ENCODE data around the gene C13orf46. TPM values are rescaled to one million over a fixed set of nuclear protein-coding genes. Genes with fewer than 3 reads are reported as not detected.

Gene C13orf46
- total and polyA plus RNA-seq, 2 of the 8 experiments (the other 6 are each of a cell fraction or from before 2014, with no cell fraction given): 0.23 to 0.28 TPM

DNA sequence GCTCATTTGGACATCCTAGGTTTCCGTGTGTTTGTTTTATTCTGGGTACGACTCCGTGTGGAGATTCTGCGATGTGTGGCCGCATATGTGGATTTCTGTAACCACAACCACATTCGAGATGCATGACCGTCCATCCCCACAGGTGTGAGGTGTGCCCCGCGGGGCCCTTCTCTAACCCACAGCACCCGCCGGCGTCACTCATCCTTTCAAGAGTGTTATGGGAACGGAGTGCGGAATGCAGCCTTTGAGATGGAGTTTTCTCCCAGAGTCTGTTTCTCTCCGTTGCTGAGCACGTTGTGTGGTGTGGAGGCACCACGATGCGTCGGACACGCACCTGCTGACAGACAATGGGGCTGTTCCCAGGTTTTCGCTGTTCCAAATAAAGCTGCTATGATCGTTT is 40.0 kb downstream of the C13orf46 start:
- Histone ChIP-seq H3K4ac (replicated peaks; ENCODE audit: insufficient read length, low read depth, low read length) (no peak overlapping the region), H3K23ac (ENCODE audit: insufficient read length) (no peak overlapping the region), H3K18ac (ENCODE audit: extremely low read depth, low read length) (no peak overlapping the region), H3K4me1 (replicated peaks in 1 of 4; ENCODE audit: control insufficient read depth in 3 of 4, insufficient read depth in 4 of 4, low read length in 3 of 4) (peaks cover 0 to 2% (median 0%) of the 10 kb centered on the region in 4 experiments; a peak in 3 of 7 replicates), H3K9me3 (ENCODE audit: insufficient read depth in 2 of 2, low read depth in 1 of 2, low read length in 1 of 2) (no peaks in the 10 kb centered on the region), H4K91ac (replicated peaks; ENCODE audit: insufficient read length, low read length) (no peak overlapping the region), H2BK20ac (ENCODE audit: low read length) (no peak overlapping the region), H4K20me1 (replicated peaks in 1 of 2; ENCODE audit: control insufficient read depth in 1 of 2, insufficient read depth in 2 of 2, low read length in 2 of 2) (no peaks in the 10 kb centered on the region), H3K14ac (ENCODE audit: insufficient read length) (no peak overlapping the region), H2BK15ac (ENCODE audit: low read length) (no peak overlapping the region), H3K4me2 (ENCODE audit: insufficient read depth in 1 of 2, low read depth in 2 of 2, low read length in 2 of 2) (no peak overlapping the region), H2BK120ac (replicated peaks; ENCODE audit: low read depth, low read length) (no peak overlapping the region), H4K5ac (ENCODE audit: insufficient read length, low read depth, low read length) (no peak overlapping the region), H3K36me3 (ENCODE audit: control insufficient read depth in 2 of 4, insufficient read depth in 4 of 4, low read length in 3 of 4) (no peaks in the 10 kb centered on the region), H3K23me2 (ENCODE audit: low read depth, low read length) (no peaks in the 10 kb centered on the region), H2AFZ (ENCODE audit: low read length) (no peak overlapping the region), H3K4me3 (ENCODE audit: extremely low read depth in 1 of 4, insufficient read depth in 2 of 4, low read depth in 3 of 4, low read length in 4 of 4) (no peak overlapping the region), H3K27ac (ENCODE audit: low read depth, low read length) (no peak overlapping the region), H4K8ac (ENCODE audit: extremely low read depth, insufficient read depth, low read length) (no peak overlapping the region), H3K79me2 (ENCODE audit: control insufficient read depth in 1 of 2, insufficient read depth in 2 of 2, low read length in 2 of 2) (no peaks in the 10 kb centered on the region), H2AK5ac (ENCODE audit: low read depth, low read length) (no peak overlapping the region), H2BK12ac (ENCODE audit: low read depth, low read length) (no peak overlapping the region), H3K27me3 (replicated peaks in 1 of 4; ENCODE audit: control insufficient read depth in 3 of 4, extremely low read depth in 1 of 4, insufficient read depth in 3 of 4, low read length in 3 of 4) (no peaks in the 10 kb centered on the region; a peak in 1 of 7 replicates), H2BK5ac (ENCODE audit: low read depth, low read length) (no peak overlapping the region), H3K56ac (replicated peaks; ENCODE audit: insufficient read length, low read depth, low read length) (no peak overlapping the region), H3K79me1 (ENCODE audit: low read depth, low read length) (no peaks in the 10 kb centered on the region), H3K9ac (replicated peaks in 1 of 4; ENCODE audit: extremely low read depth in 1 of 4, low read depth in 3 of 4, low read length in 3 of 4) (no peak overlapping the region; a peak in 1 of 7 replicates)
- TF ChIP-seq GABPA (IDR thresholded peaks at IDR 0.05; ENCODE audit: borderline replicate concordance, insufficient read depth, low read length) (no peak), SP2 (IDR thresholded peaks at IDR 0.05; ENCODE audit: low read length) (no peak), RNF2 (IDR thresholded peaks at IDR 0.05; ENCODE audit: borderline replicate concordance, low read depth, low read length, missing control alignments, poor library complexity, severe bottlenecking) (no peak), ZNF274 (IDR thresholded peaks at IDR 0.05; ENCODE audit: borderline replicate concordance, extremely low read depth, low read length) (no peak), RBBP5 (IDR thresholded peaks at IDR 0.05; ENCODE audit: borderline replicate concordance, low read depth, low read length) (no peak), POLR2AphosphoS5 (IDR thresholded peaks at IDR 0.05; ENCODE audit: low read depth, low read length) (no peak), CBX8 (IDR thresholded peaks at IDR 0.05; ENCODE audit: borderline replicate concordance, low read depth, low read length) (no peak), TEAD4 (IDR thresholded peaks at IDR 0.05; ENCODE audit: low read depth, low read length) (no peak), CTBP2 (IDR thresholded peaks at IDR 0.05; ENCODE audit: borderline replicate concordance, insufficient read depth, insufficient read length, low read length) (no peak), MAFK (IDR thresholded peaks at IDR 0.05; ENCODE audit: low read depth, low read length) (no peak), NRF1 (IDR thresholded peaks at IDR 0.05; ENCODE audit: low read depth, low read length) (no peak)
- TF ChIP-seq, protein P1, sequence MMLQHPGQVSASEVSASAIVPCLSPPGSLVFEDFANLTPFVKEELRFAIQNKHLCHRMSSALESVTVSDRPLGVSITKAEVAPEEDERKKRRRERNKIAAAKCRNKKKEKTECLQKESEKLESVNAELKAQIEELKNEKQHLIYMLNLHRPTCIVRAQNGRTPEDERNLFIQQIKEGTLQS (IDR thresholded peaks at IDR 0.05; ENCODE audit: insufficient read depth, low read depth, low read length): no peak
- ChIA-PET CTCF (ENCODE audit: partially characterized antibody) (interaction anchor here (0.8 kb wide), 1 partner anchor 13 kb away, joined by 4 read pairs; no protein-coding TSS in a partner anchor), POLR2A (ENCODE audit: partially characterized antibody) (interaction anchor here (1.4 kb wide), 1 partner anchor 10 kb away, joined by 3 read pairs; no protein-coding TSS in a partner anchor)
- no peak for FAIRE-seq
- no peak for DNase-seq (ENCODE audit: low read depth in 1 of 2, low spot score in 2 of 2)
- WGBS, 2 experiments (ENCODE audit: extremely low coverage in 1 of 2, insufficient coverage in 1 of 2, insufficient read length in 1 of 2, insufficient replicate concordance in 2 of 2, low coverage in 1 of 2, low lambda C conversion rate in 2 of 2, missing lambda C conversion rate in 1 of 2): 93% methylated on average over 22 of the region's 22 CpGs; no CpG with 5 or more reads in 1 of the 2 experiments

Data from H1 (cell line).